DMS53 treated with DMSO at 0.1 percent for 48 hours (cell line): Measurements from ENCODE around the gene POLR3H.

Experiments
- DNase-seq: peaks from one replicate; lab custom pipeline; 2025; ENCODE audit not compliant: unreplicated experiment; lab: John Stamatoyannopoulos, UW

Gene POLR3H

DNA sequence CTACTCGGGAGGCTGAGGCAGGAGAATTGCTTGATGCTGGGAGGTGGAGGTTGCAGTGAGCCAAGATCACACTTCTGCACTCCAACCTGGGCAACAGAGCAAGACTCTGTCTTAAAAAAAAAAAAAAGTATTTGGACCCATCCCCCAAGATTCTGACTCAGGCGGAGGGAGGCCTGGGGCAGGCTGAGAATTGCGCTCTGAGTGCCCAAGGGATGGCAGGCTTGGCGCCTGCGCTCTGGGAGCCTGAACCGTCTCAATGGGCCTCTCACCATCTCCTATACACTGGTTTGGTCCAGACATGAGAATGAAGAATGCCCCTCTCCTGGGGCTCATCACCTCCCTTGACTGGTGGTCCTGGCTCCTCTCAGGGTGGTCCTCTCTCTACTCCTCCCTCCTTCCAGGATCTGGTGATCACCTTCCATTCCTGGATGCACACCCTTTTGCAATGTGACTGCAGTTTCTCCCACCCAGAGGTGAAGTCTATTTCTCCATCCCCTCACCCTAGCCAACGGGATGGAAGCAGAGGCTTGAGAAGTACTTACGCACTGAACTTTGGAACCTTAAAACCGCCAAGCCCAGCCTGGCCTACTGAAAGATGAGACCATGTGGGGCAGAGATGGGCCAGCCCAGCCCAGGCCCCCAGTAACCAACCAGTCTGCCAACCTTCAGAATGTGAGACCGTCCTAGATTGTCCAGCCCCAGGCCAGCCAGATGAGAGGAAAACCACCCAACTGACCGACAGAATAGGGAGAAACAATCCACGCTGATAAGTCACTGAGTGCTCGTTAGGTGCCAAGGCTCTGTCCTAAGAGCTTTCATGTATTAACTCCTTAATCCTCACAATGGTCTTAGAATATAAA, 4.9 kb downstream of the POLR3H start:
- no peak for DNase-seq

DNA sequence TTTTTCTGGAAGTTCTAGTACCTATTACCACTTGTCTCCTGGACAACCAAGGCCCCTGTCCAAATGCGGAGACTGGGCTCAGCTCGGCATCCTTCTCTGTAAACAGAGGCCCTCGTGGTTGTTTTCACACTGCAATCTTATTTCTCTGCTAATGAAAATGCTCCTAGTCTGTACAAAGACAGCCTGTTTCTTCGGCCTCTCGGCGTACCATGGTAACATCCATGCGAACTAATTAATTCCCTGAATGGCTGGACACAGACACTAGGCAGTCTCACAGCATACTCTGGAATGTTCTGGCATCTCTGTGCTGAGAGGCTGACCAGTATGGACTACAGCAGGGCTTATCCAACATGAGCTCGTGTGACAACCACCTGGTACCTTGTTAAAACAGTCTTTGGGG, 5.7 kb downstream of the POLR3H start:
- DNase-seq, result no peak

DNA sequence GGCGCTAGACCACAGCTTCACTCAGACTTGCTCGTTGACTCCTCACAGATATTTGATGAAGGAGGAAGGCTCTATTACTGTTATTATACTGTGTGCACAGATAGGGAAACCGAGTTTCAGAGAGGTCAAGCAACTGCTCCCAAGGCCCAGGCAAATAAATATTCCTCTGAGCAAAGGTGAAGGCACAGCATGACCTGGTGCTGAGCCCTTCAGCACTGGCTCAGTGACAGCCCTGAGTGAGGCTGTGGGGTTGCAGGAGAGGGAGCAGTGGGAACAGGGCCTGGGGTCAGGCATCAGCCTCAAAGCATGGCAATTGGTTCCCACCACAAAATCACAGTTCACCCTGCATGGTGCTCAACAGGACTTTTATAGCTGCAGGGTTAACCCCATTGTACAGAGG, 7.1 kb downstream of the POLR3H start:
- DNase-seq, result no peak

DNA sequence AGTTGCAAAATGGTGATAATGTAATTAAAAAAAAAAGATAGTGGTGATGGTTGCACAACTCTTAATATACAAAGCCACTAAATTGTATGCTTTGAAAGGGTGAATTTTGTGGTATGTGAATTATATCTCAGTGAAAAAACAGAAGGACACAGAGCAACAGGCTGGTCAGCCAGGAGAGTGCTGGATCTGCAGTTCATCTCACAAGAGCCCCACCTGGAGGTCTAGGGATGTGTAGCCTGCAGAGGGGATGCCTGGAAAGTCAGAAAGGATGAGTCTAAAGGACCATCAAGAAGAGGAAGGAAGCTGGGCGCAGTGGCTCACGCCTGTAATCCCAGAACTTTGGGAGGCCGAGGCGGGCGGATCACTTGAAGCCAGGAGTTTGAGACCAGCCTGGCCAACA, 9.0 kb downstream of the POLR3H start:
- no peak for DNase-seq

DNA sequence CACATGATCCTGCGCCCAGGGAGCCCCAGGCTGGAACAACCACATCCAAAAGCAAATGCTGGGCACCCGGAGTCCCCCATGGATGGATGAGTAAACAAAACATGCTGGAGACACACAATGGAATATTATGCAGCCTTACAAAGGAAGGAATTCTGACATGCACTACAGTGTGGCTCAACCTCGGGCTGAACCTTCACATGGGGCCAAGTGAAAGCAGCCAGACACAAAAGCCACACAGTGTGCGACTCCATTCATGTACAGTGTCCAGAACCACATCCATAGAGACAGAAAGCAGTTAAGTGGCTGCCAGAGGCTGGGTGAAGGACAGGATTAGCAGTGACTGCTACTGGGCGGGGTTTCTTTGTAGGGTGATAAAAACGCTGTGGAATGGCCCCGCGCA, 10.1 kb downstream of the POLR3H start:
- no peak for DNase-seq

DNA sequence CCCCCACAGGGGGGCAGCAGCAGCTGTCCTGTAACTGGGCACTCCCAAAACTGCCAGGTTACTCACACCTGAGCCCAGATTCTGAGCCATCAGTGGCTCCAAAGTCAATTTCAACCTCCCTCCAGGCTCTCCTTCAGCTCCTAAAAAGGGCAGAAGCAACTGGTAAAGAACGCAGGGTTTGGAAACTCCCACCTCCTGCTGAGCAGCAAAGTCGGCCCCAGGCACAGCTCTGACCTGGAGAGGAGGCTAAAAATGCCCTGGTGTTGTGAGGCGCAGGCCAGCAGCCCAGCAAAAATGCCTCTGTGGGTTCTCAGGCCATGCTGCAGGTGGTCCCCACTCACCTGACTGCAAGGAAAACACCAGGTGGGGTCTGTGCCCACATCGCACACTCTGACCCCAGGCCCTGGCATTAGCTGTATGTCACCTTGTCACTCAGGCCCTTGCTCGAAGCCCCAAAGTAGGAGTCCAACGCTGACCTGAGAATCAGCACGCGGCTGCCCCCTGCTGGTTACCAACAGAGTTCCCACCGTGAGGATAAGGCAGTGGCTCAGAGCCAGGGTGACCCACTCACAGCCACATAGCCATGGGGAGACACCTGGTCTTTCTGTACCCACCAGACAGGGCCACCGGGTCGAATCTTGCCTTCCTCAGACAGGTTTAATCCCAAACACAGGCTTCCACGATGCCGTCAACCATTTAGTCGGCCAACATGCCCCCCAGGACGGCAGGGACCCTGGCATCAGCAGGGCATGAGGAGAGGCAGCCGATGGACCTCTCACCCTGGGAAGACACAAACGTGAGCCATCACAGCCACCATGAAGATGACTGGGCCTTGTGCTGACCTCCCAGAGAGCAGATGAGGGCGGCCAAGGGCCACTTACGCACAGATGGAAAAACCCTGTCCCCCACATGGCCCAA, 11.1 kb downstream of the POLR3H start:
- peak; percentile 28 for DNase-seq

DNA sequence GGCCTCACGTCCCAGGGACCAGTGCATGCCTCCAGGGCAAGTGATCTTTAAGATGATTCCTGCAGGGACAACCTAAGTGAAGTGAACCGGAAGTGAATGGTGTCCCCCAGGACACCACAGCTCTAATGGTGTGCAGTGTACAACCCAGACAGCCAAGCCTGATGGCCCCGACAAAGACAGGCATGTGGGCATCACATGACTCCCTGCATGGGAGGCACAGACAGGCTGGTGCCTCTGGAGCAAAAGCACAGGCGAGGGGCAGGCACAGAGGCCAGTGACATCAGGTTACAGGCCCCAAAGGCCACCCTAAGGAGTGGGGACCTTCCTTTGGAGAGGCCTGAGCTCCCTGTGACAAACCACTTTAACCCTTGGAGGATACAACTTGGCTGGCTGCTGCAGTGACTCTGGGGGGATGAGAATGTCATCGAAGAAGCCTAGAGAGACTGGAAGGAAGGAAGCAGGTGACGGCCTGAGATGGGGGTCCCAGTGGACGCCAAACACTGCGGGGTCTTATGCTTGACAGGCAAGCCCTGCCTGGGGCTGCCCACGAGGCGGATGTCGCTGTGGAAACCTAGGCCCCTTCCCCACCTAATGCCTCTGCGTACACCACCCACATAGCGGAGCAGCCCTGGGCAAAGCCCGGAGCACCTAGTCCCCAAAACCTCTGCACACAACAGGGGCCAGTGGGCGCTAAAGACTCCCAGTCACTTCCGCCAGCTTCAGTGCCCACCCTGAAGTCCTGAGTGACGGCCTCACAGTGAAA, 12.4 kb downstream of the POLR3H start:
- no peak for DNase-seq

DNA sequence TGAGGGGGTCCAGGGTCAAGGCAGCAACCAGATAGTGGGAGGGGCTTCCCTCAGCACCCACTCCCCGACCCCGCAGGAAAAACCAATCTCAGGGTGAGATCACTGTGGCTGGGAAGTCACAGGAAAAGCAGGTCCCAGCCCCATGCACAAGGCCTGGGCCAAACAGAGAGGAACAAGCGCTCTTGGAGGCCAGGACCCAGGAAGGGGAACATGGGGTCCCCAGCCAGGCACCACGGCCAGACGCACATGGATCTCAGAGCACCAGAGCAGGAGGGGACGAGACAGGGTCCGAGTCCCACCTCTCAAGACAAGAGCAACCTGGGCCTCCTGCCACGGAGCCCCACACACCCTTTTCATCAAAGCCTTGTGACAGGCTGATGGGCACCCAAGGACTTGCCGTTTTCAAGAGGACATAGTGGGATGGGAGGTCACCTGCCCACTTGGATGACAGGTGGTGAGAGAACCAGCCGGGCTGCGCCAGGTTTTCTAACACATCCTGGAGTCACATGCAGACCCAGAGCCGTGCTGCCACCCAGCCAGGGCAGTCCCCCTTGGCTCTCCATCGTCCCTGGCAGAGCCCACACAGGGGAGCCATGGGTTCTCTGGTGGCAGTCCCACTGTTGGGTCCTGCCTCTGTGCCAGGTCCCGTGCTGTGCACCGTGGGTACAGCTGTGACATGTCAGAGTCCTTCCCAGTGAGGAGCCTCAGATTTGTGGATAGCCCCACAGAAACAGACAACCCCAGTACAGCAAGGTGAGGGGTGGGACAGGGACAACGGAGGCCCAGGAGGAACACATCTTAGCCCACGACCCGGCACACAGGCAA, 13.2 kb downstream of the POLR3H start:
- no peak for DNase-seq

DNA sequence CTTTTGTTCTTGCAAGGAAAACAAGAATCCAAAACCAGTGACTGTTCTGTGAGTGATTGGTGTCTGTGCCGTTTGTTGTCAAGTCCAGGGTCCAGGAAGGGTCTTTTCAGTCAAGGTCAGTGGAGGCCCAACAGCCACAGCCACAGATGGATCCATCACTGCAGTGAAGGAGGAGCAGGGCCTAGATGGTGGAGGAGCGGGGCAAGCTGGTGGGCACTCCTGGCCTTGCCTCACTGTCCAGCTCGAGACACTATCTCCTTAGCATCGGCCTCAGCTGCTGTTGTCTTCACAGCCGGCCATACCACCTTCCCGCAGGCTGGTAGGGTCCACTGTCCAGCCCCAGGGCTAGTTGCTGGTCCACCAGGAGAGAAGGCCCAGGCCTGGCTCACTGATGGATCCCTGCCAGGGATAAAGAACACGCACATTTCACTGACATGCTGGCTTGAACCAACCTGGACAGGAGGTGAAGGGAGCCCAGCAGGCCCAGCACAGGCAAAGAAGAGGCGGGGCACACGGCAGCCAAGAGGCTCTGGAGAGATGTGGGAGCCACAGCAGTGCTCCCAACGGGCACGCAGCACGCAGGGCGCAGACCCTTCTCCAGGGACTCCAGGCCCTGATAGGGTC, 15.2 kb downstream of the POLR3H start:
- no peak for DNase-seq

DNA sequence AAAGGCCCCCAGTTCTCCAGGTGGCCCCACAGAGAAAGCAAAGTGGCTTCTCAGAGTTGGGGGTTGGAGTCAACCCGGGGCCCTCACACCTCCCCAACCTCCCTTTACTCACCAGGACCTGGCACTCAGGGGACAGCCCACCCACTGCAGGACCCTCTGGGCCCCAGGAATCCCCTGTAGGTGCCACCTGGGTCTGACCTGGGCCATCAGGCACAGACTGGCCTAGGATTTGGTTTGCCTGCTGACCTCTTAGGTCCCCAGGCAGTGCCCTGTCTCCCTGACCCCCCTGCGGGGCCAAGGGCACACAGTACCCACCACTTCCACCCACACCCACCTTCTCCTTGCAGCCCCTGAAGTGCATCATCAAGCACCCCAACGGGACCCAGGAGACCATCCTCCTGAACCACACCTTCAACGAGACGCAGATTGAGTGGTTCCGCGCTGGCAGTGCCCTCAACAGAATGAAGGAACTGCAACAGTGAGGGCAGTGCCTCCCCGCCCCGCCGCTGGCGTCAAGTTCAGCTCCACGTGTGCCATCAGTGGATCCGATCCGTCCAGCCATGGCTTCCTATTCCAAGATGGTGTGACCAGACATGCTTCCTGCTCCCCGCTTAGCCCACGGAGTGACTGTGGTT, 16.0 kb downstream of the POLR3H start:
- DNase-seq, result no peak

DNA sequence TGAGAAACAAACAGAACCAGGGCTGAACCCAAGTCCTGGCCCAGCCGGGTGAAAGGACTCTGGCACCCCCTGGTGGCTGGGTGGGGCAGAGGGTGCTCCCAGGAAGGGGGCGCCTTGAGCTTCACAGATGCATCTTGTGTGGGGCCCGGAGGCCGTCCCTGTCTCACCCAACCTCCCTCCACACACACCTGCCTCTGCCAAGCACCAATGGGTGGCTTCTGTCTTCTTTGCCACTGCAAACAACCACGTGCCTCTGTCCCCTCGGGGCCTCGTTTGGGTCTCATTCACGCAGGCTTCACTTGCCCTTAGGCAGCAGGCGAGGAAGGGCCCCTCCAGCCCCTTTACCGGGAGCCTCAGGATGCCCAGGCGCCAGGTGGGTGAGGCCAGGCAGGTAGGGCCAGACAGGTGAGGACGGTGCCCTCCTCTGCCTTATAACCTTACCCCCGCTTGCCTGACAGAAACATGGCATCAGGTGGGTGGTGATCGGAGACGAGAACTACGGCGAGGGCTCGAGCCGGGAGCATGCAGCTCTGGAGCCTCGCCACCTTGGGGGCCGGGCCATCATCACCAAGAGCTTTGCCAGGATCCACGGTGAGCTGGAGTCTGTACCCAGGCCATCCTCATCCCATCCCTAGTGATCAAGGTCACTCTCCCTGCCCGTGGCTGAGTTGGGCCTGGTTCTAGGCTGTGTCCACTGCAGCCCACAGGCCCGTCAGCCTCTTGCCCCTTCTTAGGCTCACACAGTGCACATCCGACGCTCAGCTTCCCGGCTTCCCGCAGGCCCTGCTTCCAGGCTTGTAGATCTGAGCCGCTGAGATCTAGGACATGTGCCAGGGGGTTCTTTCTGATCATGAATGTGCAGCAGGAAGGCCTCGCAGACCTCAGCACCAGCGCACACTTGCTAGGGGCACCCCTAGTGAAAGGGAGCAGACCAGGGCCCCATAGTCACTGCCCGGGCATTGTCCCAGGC, 17.2 kb downstream of the POLR3H start:
- DNase-seq, result peak; percentile 3

DNA sequence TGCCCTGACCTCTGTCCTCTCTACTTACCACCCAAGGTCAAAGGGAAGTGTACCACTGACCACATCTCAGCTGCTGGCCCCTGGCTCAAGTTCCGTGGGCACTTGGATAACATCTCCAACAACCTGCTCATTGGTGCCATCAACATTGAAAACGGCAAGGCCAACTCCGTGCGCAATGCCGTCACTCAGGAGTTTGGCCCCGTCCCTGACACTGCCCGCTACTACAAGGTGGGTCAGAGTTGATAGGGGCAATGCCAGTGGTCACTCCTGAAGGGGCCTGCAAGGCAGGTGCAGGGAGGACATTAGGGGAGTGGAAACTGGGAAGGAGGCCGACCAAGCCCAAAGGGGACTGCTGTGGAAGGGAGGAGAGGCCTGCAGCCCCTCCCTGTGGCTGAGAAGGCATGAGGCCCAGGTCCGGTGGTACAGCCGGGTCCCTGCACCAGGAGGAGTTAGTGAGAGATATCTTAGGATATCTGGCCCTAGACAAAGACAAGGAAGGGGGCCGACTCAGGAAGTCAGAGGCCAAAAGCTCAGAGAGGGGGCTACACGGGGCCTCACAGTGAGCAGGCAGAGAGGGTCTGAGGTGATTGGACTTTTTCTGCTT, 17.9 kb downstream of the POLR3H start:
- DNase-seq, result no peak

DNA sequence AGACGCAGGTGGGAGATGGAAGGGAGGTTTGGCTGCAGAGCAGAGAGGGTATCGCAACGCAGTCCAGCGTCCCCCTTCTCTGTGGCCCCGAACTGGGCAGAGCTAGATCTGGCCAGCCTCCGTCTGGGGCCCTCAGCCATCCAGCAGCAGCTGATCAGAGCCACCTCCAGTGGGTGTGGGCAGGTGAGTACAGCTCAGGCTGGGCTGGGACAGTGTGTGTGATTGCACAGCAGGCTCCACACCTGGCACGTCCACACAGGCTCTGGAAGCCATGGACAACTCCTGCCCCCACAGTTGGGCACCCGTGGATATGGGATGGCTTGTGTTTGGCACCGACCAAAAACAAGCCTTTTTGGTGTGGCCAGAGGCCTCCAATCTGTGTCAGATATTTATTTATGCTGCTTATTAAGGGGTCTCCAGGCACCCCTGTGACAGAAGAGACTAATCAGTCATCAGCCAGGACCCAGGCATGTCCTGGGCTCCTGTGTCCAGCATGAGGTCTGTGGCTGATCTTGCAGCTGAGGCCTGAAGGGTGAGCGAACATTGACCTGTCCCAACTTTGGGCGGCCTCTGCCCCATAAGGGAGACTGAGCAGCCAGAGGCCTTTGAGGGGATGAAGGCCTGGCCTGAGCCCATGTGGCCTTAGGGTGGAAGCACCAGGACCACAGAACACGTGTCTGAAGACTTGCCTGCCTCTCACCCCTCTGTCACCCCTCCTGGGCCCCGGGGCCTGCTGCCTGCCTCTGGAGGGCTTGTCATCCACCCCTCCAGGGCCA, 18.6 kb downstream of the POLR3H start:
- no peak for DNase-seq

DNA sequence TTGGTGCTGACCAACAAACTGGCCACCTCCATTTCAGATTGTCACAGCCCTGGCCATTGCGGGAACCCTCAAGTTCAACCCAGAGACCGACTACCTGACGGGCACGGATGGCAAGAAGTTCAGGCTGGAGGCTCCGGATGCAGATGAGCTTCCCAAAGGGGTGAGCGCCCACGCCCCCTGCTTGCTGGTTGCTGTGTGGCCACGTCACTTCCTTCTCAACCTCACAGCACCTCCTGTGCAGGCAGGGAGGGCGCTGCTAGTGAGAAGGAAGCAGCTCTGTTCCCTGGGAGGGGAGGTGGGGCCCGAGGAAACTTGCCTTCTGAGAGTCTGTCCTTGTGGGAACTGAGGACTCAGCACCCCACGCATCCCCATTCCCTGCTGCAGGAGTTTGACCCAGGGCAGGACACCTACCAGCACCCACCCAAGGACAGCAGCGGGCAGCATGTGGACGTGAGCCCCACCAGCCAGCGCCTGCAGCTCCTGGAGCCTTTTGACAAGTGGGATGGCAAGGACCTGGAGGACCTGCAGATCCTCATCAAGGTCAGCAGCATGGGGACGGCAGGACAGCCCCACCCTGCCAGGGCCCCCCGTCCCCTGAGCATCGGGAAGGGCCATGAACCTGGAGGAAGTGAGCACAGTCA, 19.3 kb downstream of the POLR3H start:
- DNase-seq, result no peak

DNA sequence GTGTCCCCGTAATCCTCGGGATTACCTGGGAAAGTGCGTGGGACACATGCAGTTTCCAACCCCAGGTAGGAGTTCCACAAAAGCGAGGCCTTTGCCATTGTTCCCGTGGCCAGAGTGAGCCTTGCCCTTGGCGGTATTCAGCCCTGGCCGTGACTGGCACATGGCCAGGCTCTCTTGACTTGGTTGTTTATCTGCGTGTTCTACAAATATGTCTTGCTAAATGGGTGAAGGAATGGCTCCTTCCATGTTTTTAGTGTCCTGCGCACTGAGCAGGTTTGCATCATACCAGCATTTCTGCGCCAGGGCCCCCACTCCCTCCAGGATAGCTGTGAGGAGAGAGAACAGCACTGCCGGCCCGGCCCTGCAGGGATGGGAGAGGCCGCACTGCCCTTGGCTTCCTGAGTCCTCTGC, 20.0 kb downstream of the POLR3H start:
- DNase-seq, result no peak

DNA sequence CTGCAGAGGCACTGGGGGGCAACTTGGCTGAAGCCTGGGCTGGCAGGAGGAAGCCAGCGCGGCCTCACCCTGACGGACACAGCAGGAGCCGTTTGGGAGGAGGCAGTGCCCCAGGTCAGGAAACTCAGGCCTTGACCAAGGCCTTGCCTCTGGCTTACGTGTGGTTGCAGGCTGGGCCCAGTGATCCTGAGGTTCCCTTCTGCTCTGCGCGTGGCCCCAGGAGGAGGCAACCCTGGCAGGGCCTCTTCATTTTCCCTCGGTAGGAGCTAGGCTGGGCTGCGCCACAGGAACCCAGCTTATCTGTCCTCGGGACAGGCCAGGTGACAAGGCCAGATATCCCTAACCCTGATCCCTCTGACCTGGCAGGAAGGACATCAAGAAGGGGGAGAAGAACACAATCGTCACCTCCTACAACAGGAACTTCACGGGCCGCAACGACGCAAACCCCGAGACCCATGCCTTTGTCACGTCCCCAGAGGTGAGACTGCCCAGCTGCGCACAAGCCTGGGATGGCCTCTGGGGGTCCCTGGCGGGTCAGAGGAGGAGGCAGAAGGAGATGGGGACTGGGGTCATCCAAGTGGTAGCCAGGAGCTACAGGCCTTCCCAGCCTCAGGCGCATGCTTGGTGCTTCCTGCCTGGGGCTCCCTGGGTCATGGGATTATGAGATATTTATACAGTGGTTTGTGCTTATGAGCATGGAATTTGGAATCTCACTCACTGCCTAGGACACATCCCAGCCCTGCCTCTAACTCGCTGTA, 20.6 kb downstream of the POLR3H start:
- DNase-seq, result no peak
